HG02798 (cell line): Measurements from ENCODE around the gene ADGRD2.

Experiments
- ATAC-seq: cut with Tn5 transposase; IDR thresholded peaks from one replicate; pipeline ENCODE4 v1.9.1; 2021; ENCODE audit warnings: mild to moderate bottlenecking; ENCODE audit not compliant: unreplicated experiment, poor library complexity

The ADGRD2 gene

GRCh38 chr9:124495126-124496074 lies 45.1 kb downstream of the ADGRD2 start:
- no peak for ATAC-seq

- ATAC-seq, result no peak
These were observed 45.8 kb downstream of the ADGRD2 start for GRCh38 chr9:124496075-124496449.

GRCh38 chr9:124496463-124496862 lies 46.2 kb downstream of the ADGRD2 start:
- ATAC-seq, result no peak

DNA sequence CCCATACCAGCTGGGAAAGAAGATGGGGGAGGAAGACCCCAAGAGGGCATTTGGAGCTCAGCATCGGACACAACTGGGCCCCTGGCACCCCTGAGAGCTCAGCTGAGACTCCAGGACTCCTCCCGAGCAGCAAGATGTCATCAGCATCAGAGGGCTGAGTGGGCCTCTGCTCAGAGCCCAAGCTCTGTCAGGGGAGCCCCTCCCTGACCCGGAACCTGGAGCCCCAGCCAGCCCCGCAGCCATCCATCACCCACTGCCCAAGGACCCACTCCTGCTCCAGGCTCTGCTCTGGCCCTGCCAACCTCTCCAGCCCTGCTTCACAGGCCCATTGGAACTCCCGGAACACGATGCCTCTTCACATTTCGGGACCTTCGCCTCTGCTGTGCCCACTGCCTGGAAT lies 47.2 kb downstream of the ADGRD2 start:
- ATAC-seq, result no peak

- no peak for ATAC-seq
These were observed 47.8 kb downstream of the ADGRD2 start for GRCh38 chr9:124498040-124498439.

DNA sequence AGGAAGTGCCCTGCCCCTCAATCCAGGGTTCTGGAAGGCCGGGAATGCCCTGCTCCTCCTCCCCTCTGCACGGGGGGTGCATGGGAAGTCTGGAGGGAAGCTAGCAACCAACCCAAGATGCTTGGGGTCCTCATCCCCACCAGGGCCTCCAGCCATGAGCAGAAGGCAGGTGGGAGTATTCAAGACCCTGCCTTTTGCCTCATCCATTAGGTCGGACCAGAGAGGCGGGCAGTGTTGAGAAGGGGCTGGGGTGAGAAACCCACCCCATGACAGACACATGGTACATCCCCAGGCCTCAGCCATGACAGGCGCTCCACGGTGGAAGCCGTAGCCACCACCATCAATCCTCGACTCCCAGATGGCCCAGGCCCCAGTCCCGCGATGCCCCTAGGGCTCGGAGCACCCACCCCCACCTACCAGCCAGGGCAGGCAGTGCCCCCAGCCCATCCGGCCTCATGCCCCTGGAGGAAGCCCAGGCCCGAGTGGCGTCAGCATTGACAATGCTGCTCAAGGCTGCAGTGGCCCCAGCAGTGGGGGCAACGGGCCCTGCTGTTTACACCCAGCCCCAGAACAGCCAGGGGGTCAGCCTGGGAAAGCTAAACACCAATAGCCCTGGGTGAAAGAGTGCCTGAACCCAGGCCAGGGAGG lies 48.4 kb downstream of the ADGRD2 start:
- ATAC-seq, result no peak

- ATAC-seq, result no peak
These were observed 49.0 kb downstream of the ADGRD2 start for GRCh38 chr9:124499216-124499615.

DNA sequence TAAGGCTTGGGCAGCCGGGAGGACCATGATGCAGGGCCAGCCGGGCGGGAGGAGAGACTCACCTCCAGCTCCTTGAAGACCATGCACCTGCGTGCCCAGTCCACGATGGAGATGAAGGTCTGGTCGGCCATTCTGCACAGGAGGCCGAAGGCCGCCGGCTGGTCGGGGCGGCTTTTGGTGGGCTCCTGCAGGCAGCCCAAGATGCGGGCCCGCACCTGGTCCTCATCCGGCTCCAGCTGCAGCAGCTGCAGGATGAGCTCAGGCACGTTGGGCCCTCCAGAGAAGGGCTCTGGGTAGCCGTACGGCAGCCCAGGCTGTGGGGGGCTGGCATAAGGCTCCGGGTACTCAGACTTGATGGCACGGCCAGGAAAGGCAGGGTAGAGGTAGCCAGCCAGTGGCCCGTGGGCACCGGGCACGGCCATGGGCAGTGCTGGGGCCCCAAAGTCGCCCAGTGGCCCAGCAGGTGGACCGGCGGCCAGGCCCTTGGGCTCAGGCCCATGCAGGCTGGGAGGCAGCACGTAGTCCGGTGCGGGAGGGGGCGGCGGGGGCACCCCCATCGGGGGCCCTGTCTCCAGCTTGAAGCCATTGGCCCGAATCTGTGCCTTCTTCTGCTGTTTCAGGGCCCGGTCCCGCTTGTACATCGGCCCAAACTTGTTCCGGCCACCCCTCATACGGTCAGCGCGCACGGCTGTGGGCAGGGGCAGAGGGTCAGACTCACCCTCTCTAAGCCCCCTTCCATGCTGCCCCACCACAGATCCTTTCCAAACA lies 50.0 kb downstream of the ADGRD2 start:
- ATAC-seq, result no peak

- no peak for ATAC-seq
These were observed 50.8 kb downstream of the ADGRD2 start for GRCh38 chr9:124500796-124501611.

DNA sequence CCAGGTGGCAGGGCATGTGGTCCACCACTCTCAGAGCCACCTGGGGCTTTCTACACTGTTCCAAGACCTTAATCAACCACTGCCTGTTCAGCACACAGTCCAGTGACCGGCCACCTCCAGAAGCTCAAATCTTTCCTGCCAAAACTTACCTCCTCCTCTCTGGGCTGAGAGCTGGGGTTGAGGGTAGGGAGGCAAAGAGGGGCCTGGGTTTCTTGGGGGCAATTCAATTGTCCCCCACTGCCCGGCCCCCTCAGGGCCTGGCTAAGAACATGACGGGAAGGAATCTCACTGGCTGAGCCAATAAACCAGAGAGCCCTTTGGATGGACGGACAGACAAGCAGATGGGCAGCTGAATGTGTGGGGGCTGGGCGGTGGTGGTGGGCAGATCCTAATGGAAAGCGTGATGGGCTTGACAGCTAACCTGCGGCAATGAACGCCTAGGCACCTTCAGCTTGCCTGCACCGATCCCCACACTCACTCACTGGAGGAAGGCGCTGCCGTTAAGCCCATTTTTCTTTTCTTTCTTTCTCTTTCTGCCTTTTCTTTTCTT lies 51.6 kb downstream of the ADGRD2 start:
- ATAC-seq, result no peak

- no peak for ATAC-seq
These were observed 52.8 kb downstream of the ADGRD2 start for GRCh38 chr9:124502711-124503702.

- no peak for ATAC-seq
These were observed 53.7 kb downstream of the ADGRD2 start for GRCh38 chr9:124503713-124504529.

DNA sequence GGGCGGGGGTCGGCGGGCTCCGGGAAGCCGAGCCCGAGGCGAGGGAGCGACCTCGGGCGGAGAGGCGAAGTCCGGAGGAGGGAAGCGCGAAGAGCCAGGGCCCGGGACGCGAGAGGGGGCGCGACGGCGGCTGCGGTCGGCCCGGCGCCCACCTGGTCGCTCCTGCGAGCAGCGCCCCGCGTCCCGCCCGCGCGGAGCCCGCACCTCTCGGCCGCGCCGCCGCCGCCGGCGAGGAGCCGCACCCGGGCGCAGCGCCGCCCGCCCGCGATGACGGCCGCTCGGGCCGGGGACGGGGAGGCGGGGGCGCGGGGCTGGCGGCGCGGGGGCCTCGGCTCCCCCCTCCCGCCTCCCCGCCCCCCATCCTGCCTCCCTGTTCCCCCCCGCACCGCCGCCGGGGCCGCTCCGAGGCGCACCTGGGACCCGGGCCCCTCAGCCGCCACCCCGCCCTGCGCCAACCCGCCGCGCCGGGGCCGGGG lies 54.3 kb downstream of the ADGRD2 start:
- no peak for ATAC-seq

DNA sequence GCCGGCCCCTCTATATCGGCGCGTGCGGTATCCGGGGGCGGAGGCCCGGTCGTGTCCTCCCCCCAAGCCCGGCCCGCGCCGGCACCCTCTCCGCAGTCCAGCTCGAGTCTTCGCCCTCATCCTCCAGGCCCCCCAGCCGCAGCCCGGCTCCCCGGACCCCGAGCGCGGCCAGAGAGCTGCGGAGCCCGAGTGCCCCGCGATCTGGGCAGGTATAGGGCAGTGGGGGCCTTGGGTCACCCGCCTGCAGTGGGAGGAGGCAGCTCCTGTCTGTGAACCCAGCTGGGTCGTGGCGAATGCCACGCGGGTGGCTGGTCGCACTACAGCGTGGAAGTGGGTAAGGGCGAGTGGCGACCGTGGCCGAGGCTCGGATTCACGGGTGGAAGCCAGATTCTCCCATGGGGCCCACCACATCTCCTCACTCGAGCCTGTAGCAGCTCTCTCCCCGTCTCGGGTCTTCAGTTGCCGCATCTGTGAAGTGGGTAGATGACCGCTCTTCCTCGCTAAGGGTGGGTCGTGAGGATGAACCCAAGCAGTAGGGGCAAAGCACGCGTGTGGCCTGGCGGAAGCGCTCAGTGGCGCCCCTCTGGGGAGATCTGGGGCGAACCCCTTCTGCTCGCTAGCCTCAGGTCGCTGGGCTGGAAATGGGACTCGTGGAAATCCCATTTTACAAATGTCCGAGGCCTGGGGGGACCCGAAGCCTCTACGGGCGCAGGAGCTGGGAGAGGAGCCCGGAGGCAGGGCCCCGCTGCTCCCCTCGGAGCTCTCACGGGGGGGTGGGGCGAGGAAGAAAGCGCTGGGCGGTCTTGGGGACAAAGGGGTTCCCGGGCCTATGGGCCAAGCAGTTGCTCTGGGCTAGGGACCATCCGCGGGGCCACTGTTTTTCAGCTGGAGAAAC lies 55.0 kb downstream of the ADGRD2 start:
- ATAC-seq, result no peak

GRCh38 chr9:124505901-124506346 lies 55.7 kb downstream of the ADGRD2 start:
- ATAC-seq, result no peak

DNA sequence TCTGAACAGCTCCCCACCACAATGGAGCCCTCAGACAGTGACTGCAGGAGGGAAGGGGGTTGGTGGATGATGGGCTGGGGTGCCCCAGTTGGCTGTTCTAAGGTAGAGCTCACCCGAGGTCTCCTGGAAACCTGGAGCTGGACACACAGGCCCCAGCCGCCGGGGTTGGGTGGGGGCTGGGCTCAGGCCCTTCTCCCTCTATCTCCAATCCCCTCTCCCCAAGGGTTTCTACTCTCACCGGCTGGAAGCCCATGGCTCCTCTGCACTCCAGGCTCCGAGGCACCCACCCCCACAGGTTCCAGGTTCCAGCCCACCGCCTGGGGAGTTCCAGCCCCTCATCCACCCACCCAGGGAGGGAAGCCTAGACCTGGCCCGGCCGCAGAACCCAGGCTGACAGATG lies 56.2 kb downstream of the ADGRD2 start:
- no peak for ATAC-seq
